Transverse colon (tissue), 4 donors: Measurements from ENCODE around the gene ZNF217. TPM values are rescaled to one million over a fixed set of nuclear protein-coding genes. Genes with fewer than 3 reads are reported as not detected.

Source experiments
- DNase-seq: peaks from one replicate; pipeline ENCODE4 v3.0.0-alpha.2; 2019
- H3K27ac ChIP-seq, 4 donors: fragments of 200-600 bp; sonication (generic); 2 replicates each; pipeline ENCODE4 v1.5.1; 2016 to 2018; ENCODE audit warnings: inconsistent platforms in 4 of 4
- H3K27me3 ChIP-seq: fragments of 200-600 bp; sonication (generic); 2 replicates; pipeline ENCODE4 v1.5.1; 2017; ENCODE audit warnings: inconsistent platforms
- H3K36me3 ChIP-seq, 4 donors: fragments of 200-600 bp; sonication (generic); 2 replicates each; pipeline ENCODE4 v1.5.1; 2017 to 2019; ENCODE audit warnings: inconsistent platforms in 4 of 4
- H3K4me1 ChIP-seq, 4 donors: fragments of 200-600 bp; sonication (generic); 2 replicates each; pipeline ENCODE4 v1.5.1; 2017 to 2020; ENCODE audit warnings: inconsistent platforms in 4 of 4
- H3K4me3 ChIP-seq, 4 donors: fragments of 200-600 bp; sonication (generic); 1 replicate in 1 of 4; 2 replicates in 3 of 4; pipeline versions ENCODE4 v1.5.1 to v1.6.1; 2017 to 2019; ENCODE audit warnings: inconsistent platforms in 4 of 4
- H3K9me3 ChIP-seq, 2 donors: fragments of 200-600 bp; sonication (generic); 2 replicates each; pipeline ENCODE4 v1.5.1; 2017 to 2019; ENCODE audit warnings: inconsistent platforms in 2 of 2
- EP300 ChIP-seq: sonication (generic); formaldehyde crosslinking; IDR thresholded peaks from one replicate; pipeline ENCODE4 v1.6.1; 2017; ENCODE audit warnings: antibody characterized with exemption, low read depth
- POLR2A ChIP-seq: fragments of 450-650 bp; IDR thresholded peaks from one replicate; pipeline ENCODE4 v1.6.1; 2016; ENCODE audit warnings: antibody characterized with exemption, mild to moderate bottlenecking, moderate library complexity
- POLR2AphosphoS5 ChIP-seq, 3 donors: sonication (generic); formaldehyde crosslinking; IDR thresholded peaks; one replicate each; pipeline ENCODE4 v1.6.1; 2016; ENCODE audit warnings: antibody characterized with exemption in 3 of 3
- WGBS, 2 donors: methylation state at CpG; one replicate each; pipeline ENCODE4 v1.1.5; 2018; ENCODE audit warnings: low coverage in 1 of 2; 5-methylcytosine and 5-hydroxymethylcytosine counted together
- in situ Hi-C, 4 donors: fragments of 200-750 bp; cut with MboI; loops; one replicate each; pipeline versions ENCODE4 v1.15.0 to v1.15.1; 2017; ENCODE audit warnings: low sequenced_read_pairs in 3 of 4, low pct_ligation_motif_present in 1 of 4, low pct_unique_long_range_greater_than_20kb in 1 of 4
- intact Hi-C: fragments of 100-400 bp; cut with DNase I; formaldehyde crosslinking; loops from one replicate; pipeline ENCODE4 v1.15.1; 2023; ENCODE audit warnings: low total_unique reads
- total RNA-seq, 4 donors: library from RNA; depleted of rRNA; stranded (reverse); fragments of >200 nt; gene quantifications; one replicate each; pipeline ENCODE4 v1.1.0, GENCODE V29; 2016
- TF ChIP-seq, protein P1 (sequence below), 5 experiments: fragments of 200-600 bp in 3 of 5; fragments of 450-650 bp in 2 of 5; sonication (generic) in 3 of 5; IDR thresholded peaks; 1 replicate in 2 of 5; 2 replicates in 3 of 5; pipeline ENCODE4 v1.5.1; 2016 to 2017; ENCODE audit warnings: antibody characterized with exemption in 5 of 5, inconsistent platforms in 3 of 5, mild to moderate bottlenecking in 2 of 5, moderate library complexity in 1 of 5

The ZNF217 gene
- total RNA-seq, 4 donors from 2014 or later, result 28.9 to 82.6 (median 46.0) TPM

DNA sequence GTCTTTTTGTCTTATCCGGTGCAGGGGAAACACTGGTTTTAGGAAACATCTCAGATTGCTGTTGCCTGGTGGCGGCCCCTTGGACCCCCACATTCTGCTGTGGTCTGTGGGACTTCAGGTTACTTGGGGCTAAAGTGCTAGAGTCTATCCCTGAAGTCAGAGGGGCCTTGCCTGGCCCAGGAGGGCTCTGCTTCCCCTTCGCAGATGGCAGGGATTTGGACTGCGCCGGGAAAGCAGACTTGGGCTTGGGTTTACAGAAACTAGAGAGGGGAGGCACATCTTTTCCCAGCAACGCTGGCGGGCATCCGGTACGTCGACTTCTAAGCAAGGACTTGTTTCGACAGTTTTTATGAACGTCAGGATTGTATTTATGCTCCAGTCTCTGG lies 17.5 kb downstream of the ZNF217 start:
- Histone ChIP-seq H3K4me3 (no peak overlapping the region), H3K27me3 (no peaks in the 10 kb centered on the region), H3K36me3 (peaks cover 0 to 43% (median 22%) of the 10 kb centered on the region in 4 donors), H3K27ac (no peak overlapping the region), H3K4me1 (peaks cover 26 to 44% (median 33%) of the 10 kb centered on the region in 4 donors), H3K9me3 (no peaks in the 10 kb centered on the region)
- TF ChIP-seq POLR2A, result no peak
- 83 to 90% methylated on average over 5 to 12 of the region's 12 CpGs for WGBS, 2 donors
- intact Hi-C loops (loop anchor here (5.0 kb wide), 1 partner anchor 296 kb away; no protein-coding TSS in a partner anchor), in situ Hi-C loops (loop anchor here (5.0 to 25.0 kb wide), 6 partner anchors 261 to 489 kb away; no protein-coding TSS in a partner anchor)
- no peak for DNase-seq

DNA sequence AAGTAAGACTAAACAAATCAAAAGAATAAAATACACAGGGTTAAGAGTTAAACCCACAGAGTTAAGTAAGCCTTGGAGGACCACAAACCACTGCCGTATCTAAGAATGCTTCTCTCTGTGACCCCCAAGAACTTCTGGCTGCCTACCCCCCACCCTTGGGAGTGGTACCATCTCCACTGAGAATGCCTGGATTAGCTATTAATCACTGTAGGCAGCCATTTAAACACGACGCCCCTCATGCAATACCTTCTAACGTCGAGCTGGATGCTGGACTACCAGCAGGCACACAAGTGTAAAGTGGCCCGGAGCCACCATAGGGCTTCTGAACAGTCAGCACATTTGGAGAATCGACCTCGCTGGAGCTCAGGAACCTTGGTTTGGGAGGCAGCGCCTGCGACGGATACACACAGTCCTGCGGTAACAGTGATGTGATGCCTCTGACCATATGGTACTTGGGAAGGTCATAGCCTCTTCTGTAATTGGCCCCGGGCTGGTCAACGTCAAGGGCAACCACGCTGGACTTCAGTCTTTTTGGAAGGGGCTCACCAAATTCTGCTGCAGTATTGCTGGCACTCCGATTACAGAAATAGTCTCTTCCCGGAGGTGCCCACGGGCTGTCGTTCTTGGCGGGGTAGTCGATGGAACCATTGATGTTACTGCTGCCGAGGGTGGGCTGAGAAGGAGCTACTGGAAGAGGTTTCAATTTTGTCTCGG lies 18.0 kb downstream of the ZNF217 start:
- 67 to 87% methylated on average over 1 to 23 of the region's 23 CpGs for WGBS, 2 donors
- DNase-seq, result no peak
- TF ChIP-seq EP300, result no peak
- TF ChIP-seq POLR2A, result no peak
- TF ChIP-seq, protein P1, sequence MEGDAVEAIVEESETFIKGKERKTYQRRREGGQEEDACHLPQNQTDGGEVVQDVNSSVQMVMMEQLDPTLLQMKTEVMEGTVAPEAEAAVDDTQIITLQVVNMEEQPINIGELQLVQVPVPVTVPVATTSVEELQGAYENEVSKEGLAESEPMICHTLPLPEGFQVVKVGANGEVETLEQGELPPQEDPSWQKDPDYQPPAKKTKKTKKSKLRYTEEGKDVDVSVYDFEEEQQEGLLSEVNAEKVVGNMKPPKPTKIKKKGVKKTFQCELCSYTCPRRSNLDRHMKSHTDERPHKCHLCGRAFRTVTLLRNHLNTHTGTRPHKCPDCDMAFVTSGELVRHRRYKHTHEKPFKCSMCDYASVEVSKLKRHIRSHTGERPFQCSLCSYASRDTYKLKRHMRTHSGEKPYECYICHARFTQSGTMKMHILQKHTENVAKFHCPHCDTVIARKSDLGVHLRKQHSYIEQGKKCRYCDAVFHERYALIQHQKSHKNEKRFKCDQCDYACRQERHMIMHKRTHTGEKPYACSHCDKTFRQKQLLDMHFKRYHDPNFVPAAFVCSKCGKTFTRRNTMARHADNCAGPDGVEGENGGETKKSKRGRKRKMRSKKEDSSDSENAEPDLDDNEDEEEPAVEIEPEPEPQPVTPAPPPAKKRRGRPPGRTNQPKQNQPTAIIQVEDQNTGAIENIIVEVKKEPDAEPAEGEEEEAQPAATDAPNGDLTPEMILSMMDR (IDR thresholded peaks at IDR 0.05), result no peak
- TF ChIP-seq POLR2AphosphoS5 (IDR thresholded peaks at IDR 0.05), result no peak
- Histone ChIP-seq H3K9me3 (no peaks in the 10 kb centered on the region), H3K27me3 (no peaks in the 10 kb centered on the region), H3K27ac (no peak overlapping the region), H3K4me1 (peaks cover 21 to 39% (median 28%) of the 10 kb centered on the region in 4 donors), H3K4me3 (no peak overlapping the region), H3K36me3 (peaks cover 0 to 48% (median 22%) of the 10 kb centered on the region in 4 donors)
- intact Hi-C loops, result loop anchor here (5.0 kb wide), 1 partner anchor 297 kb away; no protein-coding TSS in a partner anchor
- in situ Hi-C loops, result loop anchor here (5.0 to 25.0 kb wide), 6 partner anchors 262 to 489 kb away; no protein-coding TSS in a partner anchor

DNA sequence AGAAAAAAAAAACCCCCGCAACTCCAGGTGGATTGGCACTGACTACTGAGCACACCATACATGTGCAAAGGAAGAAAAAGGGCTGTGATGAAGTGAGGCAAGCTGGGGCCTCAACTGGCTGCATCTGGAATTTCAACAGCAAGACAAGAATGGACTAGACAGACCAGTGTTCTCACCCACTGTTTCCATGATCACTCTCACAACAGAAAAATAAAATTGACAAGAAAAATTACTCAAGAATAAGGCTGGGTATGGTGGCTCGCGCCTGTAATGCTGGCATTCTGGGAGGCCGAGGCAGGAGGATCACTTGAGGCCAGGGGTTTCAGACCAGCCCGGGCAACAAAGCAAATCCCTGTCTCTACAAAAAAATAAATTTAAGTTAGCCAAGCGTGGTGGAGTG lies 18.8 kb downstream of the ZNF217 start:
- DNase-seq, result no peak

DNA sequence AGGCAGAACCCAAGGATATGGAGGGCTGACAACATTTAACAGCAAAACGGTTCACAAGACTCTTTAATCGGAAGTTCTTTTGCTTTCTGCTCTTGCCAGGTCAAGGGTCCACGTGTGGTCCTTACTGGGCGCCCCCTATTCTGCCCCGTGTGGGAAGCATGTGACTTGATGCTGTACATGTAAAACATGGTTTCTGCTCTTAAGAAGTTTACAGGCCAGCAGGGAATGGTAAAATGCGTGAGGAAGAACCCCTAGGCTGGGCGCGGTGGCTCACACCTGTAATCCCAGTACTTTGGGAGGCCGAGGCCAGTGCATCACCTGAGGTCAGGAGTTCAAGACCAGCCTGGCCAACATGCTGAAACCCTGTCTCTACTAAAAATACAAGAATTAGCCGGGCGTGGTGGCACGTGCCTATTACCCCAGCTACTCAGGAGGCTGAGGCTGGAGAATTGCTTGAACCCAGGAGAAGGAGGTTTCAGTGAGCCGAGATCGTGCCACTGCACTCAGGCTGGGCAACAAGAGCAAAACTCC lies 19.3 kb downstream of the ZNF217 start:
- Histone ChIP-seq H3K4me3 (no peak overlapping the region), H3K9me3 (no peaks in the 10 kb centered on the region), H3K27me3 (no peaks in the 10 kb centered on the region), H3K36me3 (peaks cover 0 to 54% (median 28%) of the 10 kb centered on the region in 4 donors), H3K4me1 (peaks cover 10 to 25% (median 16%) of the 10 kb centered on the region in 4 donors), H3K27ac (no peak overlapping the region)
- no peak for DNase-seq
- in situ Hi-C loops, result loop anchor here (10.0 to 25.0 kb wide), 4 partner anchors 370 to 638 kb away; partner anchors contain the start of genes BCAS1 (in 2 of the 4) and PFDN4 (in 2 of the 4)
- 71 to 88% methylated on average over 2 to 14 of the region's 14 CpGs for WGBS, 2 donors
- intact Hi-C loops, result no loop called here
- TF ChIP-seq EP300, result no peak

More for the DNA sequence above, 18.8 kb downstream of the ZNF217 start:
- intact Hi-C loops (loop anchor here (5.0 kb wide), 1 partner anchor 297 kb away; no protein-coding TSS in a partner anchor), in situ Hi-C loops (loop anchor here (5.0 to 25.0 kb wide), 8 partner anchors 262 to 637 kb away; partner anchors contain the start of genes BCAS1 (in 2 of the 4) and PFDN4 (in 2 of the 4))
- WGBS, 2 donors, result 92 to 93% methylated on average over 5 to 6 of the region's 6 CpGs
- Histone ChIP-seq H3K4me3 (no peak overlapping the region), H3K9me3 (no peaks in the 10 kb centered on the region), H3K27me3 (no peaks in the 10 kb centered on the region), H3K36me3 (peaks cover 0 to 51% (median 26%) of the 10 kb centered on the region in 4 donors), H3K4me1 (peaks cover 13 to 30% (median 20%) of the 10 kb centered on the region in 4 donors), H3K27ac (no peak overlapping the region)
- TF ChIP-seq, protein P1 (IDR thresholded peaks at IDR 0.05), result no peak
- no peak for TF ChIP-seq EP300
- TF ChIP-seq POLR2AphosphoS5 (IDR thresholded peaks at IDR 0.05), result no peak
- no peak for TF ChIP-seq POLR2A
